ENCODE results near the gene UBE4B. TPM values are rescaled to one million over a fixed set of nuclear protein-coding genes. Genes with fewer than 3 reads are reported as not detected.

Gene UBE4B
- total RNA-seq, 1 donor from 2014 or later: 39.8 TPM

DNA sequence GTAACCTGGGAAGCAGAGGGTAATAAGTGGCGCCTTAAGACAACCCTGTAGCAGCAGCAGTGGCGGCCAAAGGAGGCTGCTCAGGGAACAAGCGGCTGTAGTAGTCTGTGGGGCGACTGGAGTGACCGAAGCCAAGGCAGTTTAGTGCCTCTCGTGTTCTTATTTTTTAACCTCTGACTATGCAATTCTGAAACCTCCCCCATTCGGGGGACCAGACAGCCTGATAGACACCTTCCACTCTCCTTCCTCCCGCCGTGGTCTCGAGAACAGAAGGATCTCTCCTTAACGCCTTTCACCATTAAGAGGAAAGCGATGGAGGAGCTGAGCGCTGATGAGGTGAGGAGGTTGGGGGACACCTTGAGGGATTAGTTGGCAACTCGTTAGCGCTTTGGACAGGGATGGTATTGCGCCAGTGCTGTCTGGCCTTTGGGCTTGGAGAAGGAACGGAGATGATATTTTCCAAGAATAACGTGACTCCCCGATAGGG, 644 bp downstream of the UBE4B start:
- no peak for DNase-seq (ENCODE audit: low spot score)

GRCh38 chr1:10042746-10043145, 10.0 kb downstream of the UBE4B start:
- DNase-seq (ENCODE audit: low spot score): no peak

GRCh38 chr1:10045480-10046355, 13.0 kb downstream of the UBE4B start:
- no peak for DNase-seq (ENCODE audit: low spot score)

- no peak for DNase-seq (ENCODE audit: low spot score)
These were observed 13.8 kb downstream of the UBE4B start for GRCh38 chr1:10046356-10047085.

GRCh38 chr1:10048601-10049000, 15.8 kb downstream of the UBE4B start:
- DNase-seq (ENCODE audit: low spot score): no peak

DNA sequence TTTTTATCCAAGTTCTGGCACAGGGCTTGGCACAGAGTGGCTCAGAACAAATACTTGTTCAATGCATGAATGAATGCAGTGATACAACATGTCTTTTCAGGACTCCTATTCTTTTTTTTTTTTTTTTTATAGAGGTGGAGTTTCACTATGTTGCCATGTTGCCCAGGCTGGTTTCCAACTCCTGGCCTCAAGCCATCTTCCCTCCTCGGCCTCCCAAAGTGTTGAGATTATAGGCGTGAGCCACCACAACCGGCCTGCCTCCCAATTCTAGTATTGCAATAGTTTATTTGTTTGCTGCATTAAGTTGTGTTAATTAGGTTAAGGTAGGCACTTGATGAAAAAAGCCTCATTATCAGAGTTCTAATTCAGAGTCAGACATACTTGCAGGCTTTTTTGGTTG, 17.9 kb downstream of the UBE4B start:
- DNase-seq (ENCODE audit: low spot score): no peak

DNA sequence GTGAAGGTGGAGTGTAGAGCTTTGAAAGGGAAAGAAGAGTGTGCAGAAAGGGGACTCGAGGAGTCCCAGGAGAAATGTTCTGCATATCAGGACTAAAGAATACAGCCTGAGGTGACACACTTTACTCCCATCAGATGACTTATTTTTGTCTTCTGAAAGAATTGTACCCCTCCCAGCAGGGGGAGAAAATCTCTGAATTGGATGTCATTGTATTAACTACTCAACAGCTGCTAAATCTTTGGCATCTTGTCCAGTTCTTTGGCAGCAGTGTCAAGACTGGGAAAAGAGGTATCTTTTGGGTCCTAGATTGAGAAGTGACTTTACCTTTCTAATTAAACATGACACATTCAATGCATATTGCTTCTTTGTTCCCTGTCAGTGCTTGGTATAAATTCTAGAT, 18.9 kb downstream of the UBE4B start:
- no peak for DNase-seq (ENCODE audit: low spot score)

GRCh38 chr1:10052347-10052746, 19.6 kb downstream of the UBE4B start:
- no peak for DNase-seq (ENCODE audit: low spot score)

- DNase-seq (ENCODE audit: low spot score): no peak
These were observed 21.7 kb downstream of the UBE4B start for GRCh38 chr1:10054465-10054864.

DNA sequence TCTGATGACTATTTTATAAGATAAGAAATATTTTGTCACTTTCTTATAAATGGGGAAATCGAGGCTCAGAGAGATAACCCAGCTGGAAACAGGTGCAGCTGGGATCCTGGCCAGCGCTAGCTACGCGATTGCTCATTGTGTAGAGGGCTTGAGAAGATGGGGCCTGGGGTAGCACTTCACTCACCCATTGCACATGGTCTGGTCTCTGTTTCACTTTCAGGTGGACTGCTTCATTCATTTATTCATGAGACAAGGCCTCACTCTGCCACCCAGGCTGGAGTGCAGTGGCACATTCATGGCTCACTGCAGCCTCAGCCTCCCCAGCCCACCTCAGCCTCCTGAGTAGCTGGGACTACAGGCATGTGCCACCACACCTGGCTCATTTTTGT, 23.8 kb downstream of the UBE4B start:
- DNase-seq (ENCODE audit: low spot score): no peak

DNA sequence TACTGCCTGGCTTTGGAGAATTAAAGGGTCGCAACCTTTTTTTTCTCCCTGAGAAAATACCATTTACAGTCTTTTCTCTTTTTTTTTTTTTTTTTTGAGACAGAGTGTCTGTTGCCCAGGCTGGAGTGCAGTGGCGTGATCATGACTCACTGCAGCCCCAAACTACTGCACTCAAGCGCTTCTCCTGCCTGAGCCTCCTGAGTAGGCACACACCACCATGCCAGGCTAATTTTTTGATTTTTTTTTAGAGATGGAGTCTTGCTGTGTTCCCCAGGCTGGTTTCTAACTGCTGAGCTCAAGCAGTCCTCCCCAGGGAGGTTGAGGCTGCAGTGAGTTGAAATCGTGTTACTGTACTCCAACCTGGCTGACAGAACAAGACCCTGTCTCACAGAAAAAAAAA, 24.6 kb downstream of the UBE4B start:
- DNase-seq (ENCODE audit: low spot score): no peak

GRCh38 chr1:10057796-10058195, 25.0 kb downstream of the UBE4B start:
- DNase-seq (ENCODE audit: low spot score): no peak

- no peak for DNase-seq (ENCODE audit: low spot score)
These were observed 26.6 kb downstream of the UBE4B start for GRCh38 chr1:10059342-10059718.

- DNase-seq (ENCODE audit: low spot score): no peak
These were observed 27.7 kb downstream of the UBE4B start for GRCh38 chr1:10060311-10061100.

DNA sequence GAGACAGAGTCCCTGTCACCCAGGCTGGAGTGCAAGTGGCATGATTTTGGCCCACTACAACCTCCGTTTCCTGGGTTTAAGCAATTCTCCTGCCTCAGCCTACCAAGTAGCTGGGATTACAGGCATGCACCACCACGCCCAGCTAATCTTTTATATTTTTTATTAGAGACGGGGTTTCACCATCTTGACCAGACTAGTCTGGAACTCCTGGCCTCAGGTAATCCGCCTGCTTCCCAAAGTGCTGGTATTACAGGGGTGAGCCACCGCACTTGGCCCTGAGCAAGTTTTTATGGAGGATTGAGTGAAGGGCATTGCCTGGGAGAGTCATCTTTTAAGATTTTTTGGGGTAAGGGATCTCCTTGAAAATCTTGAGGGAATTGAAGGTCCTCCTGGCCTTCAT, 28.5 kb downstream of the UBE4B start:
- DNase-seq (ENCODE audit: low spot score): no peak

DNA sequence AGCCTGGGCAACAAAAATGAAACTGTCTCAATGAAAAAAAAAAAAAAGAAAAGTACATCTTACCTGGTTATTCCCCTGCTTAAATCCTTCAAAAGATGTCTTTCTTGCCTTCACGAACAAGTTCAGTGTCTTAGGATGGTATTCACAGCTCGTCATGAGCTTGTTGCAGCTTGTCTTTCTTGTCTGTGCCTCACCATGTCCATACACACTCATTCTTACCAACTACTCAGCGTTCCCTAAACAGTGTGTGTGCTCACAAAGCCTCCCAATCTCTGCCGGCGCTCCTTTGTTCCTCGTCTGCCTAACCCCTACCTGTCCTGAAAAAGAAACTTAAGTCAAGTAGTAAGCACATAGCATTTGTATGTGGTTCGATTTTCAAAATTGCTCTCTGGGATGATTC, 31.1 kb downstream of the UBE4B start:
- no peak for DNase-seq (ENCODE audit: low spot score)

DNA sequence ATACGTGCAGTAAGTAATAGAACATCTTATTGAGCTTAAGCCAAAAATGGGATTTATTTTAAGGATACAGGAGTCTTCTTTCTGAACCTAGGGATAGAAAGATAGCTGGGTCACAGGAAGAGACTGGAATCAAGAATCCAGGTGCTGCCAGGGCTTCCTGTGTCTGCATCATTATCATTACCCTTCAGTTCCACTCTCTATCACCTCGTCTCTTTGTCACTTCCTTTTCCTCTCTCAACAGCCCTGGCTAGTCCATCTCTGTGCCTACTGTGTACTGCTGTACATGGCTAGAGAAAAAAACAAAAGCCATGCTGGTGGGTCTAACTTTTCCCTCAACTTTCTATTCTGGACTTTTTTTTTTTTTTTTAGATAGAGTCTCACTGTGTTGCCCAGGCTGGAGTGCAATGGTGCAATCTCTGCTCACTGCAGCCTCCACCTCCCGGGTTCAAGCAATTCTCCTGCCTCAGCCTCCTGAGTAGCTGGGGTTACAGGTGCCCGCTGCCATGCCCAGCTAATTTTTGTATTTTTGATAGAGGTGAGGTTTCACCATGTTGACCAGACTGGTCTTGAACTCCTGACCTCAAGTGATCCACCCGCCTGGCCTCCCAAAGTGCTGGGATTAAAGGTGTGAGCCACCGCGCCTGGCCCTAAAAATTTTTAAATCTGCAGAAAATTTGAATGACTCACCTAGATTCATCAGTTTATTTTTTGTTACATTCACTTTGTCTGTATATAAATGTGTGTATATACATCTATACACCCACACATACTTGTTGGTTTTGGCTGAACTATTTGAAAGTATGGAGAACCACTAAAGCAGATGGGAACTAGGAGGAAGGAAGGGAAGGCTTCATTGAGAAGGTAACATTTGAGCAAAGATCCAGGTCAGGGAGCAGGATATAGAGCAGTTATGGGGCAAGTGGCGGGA, 31.9 kb downstream of the UBE4B start:
- DNase-seq (ENCODE audit: low spot score): no peak

GRCh38 chr1:10065344-10065685, 32.6 kb downstream of the UBE4B start:
- DNase-seq (ENCODE audit: low spot score): no peak

- no peak for DNase-seq (ENCODE audit: low spot score)
These were observed 33.0 kb downstream of the UBE4B start for GRCh38 chr1:10065760-10066159.

GRCh38 chr1:10068605-10069294, 36.0 kb downstream of the UBE4B start:
- DNase-seq (ENCODE audit: low spot score): no peak
